H9 (cell line): ENCODE data around the gene CYFIP1. TPM values are rescaled to one million over a fixed set of nuclear protein-coding genes. Genes with fewer than 3 reads are reported as not detected.

ENCODE experiments used
- DNase-seq: peaks from one replicate; pipeline ENCODE4 v3.0.0-alpha.2; 2017
- H2AFZ ChIP-seq: one replicate; pipeline ENCODE4 v1.6.1; 2013; ENCODE audit warnings: mild to moderate bottlenecking, low read length, control low read depth, moderate library complexity
- H2AK5ac ChIP-seq: 2 replicates; pipeline ENCODE4 v1.6.1; 2013; ENCODE audit warnings: low read length, control low read depth, mixed read lengths; ENCODE audit not compliant: insufficient read length
- H2BK120ac ChIP-seq: one replicate; pipeline ENCODE4 v1.6.1; 2013; ENCODE audit warnings: low read depth, mild to moderate bottlenecking, low read length, control low read depth, inconsistent platforms; ENCODE audit not compliant: poor library complexity, severe bottlenecking
- H2BK12ac ChIP-seq: 2 replicates; pipeline ENCODE4 v1.6.1; 2013; ENCODE audit warnings: low read length, control low read depth, mixed read lengths, low read depth; ENCODE audit not compliant: insufficient read length
- H2BK15ac ChIP-seq: 2 replicates; pipeline ENCODE4 v1.6.1; 2013; ENCODE audit warnings: low read depth, low read length, control low read depth
- H2BK20ac ChIP-seq: one replicate; pipeline ENCODE4 v1.6.1; 2013; ENCODE audit warnings: low read depth, mild to moderate bottlenecking, low read length, control low read depth, inconsistent platforms; ENCODE audit not compliant: poor library complexity, severe bottlenecking
- H2BK5ac ChIP-seq: 2 replicates; pipeline ENCODE4 v1.6.1; 2013; ENCODE audit warnings: low read length, control low read depth, mixed read lengths; ENCODE audit not compliant: insufficient read length
- H3K14ac ChIP-seq: 2 replicates; pipeline ENCODE4 v1.6.1; 2013; ENCODE audit warnings: low read length, control low read depth; ENCODE audit not compliant: insufficient read depth
- H3K18ac ChIP-seq: 2 replicates; pipeline ENCODE4 v1.6.1; 2013; ENCODE audit warnings: low read depth, mild to moderate bottlenecking, mixed read lengths, low read length, control low read depth; ENCODE audit not compliant: insufficient read length
- H3K23ac ChIP-seq: 2 replicates; pipeline ENCODE4 v1.6.1; 2013; ENCODE audit warnings: low read length, control low read depth, mixed read lengths, low read depth; ENCODE audit not compliant: insufficient read length
- H3K23me2 ChIP-seq: 2 replicates; pipeline ENCODE4 v1.6.1; 2013; ENCODE audit warnings: low read depth, mild to moderate bottlenecking, mixed read lengths, low read length, control low read depth; ENCODE audit not compliant: insufficient read length, poor library complexity, severe bottlenecking
- H3K27ac ChIP-seq: 2 replicates; pipeline ENCODE4 v1.5.1; 2013; ENCODE audit warnings: low read length, control low read depth, mixed read lengths, low read depth; ENCODE audit not compliant: insufficient read length
- H3K27me3 ChIP-seq: 2 replicates; pipeline ENCODE4 v1.6.1; 2013; ENCODE audit warnings: low read length, control low read depth, inconsistent platforms; ENCODE audit not compliant: insufficient read depth
- H3K4ac ChIP-seq: 2 replicates; pipeline ENCODE4 v1.6.1; 2013; ENCODE audit warnings: low read depth, mild to moderate bottlenecking, control low read depth, inconsistent platforms, low read length, moderate library complexity
- H3K4me1 ChIP-seq: 2 replicates; pipeline ENCODE4 v1.6.1; 2013; ENCODE audit warnings: low read length, control low read depth, inconsistent platforms; ENCODE audit not compliant: insufficient read depth
- H3K4me2 ChIP-seq: 2 replicates; pipeline ENCODE4 v1.6.1; 2013; ENCODE audit warnings: low read length, control low read depth, mixed read lengths; ENCODE audit not compliant: insufficient read length, insufficient read depth
- H3K56ac ChIP-seq: 2 replicates; pipeline ENCODE4 v1.6.1; 2013; ENCODE audit warnings: low read depth, mild to moderate bottlenecking, mixed read lengths, low read length, control low read depth; ENCODE audit not compliant: insufficient read length
- H3K79me1 ChIP-seq: 2 replicates; pipeline ENCODE4 v1.6.1; 2013; ENCODE audit warnings: low read depth, mild to moderate bottlenecking, moderate library complexity, low read length, control low read depth, inconsistent platforms; ENCODE audit not compliant: insufficient read depth, poor library complexity, severe bottlenecking
- H3K79me2 ChIP-seq: 2 replicates; pipeline ENCODE4 v1.6.1; 2013; ENCODE audit warnings: low read length, control low read depth, inconsistent platforms; ENCODE audit not compliant: insufficient read depth
- H3K9ac ChIP-seq: 2 replicates; pipeline ENCODE4 v1.6.1; 2013; ENCODE audit warnings: low read length, control low read depth, mixed read lengths; ENCODE audit not compliant: insufficient read length; ENCODE audit errors: extremely low read depth
- H3K9me3 ChIP-seq: one replicate; pipeline ENCODE4 v1.6.1; 2013; ENCODE audit warnings: low read depth, low read length, inconsistent platforms; ENCODE audit not compliant: control insufficient read depth
- H3T11ph ChIP-seq: one replicate; pipeline ENCODE4 v1.6.1; 2013; ENCODE audit warnings: mild to moderate bottlenecking, low read length, control low read depth, inconsistent platforms
- H4K20me1 ChIP-seq: one replicate; pipeline ENCODE4 v1.6.1; 2013; ENCODE audit not compliant: control insufficient read depth, insufficient read length, insufficient read depth
- H4K5ac ChIP-seq: 2 replicates; pipeline ENCODE4 v1.6.1; 2013; ENCODE audit warnings: low read depth, mild to moderate bottlenecking, mixed read lengths, low read length, control low read depth; ENCODE audit not compliant: insufficient read length
- H4K8ac ChIP-seq: replicated peaks from 2 replicates; pipeline ENCODE4 v1.6.1; 2013; ENCODE audit warnings: low read length, control low read depth, mixed read lengths, low read depth; ENCODE audit not compliant: insufficient read length
- H4K91ac ChIP-seq: 2 replicates; pipeline ENCODE4 v1.6.1; 2013; ENCODE audit warnings: low read depth, mild to moderate bottlenecking, moderate library complexity, mixed read lengths, low read length, control low read depth; ENCODE audit not compliant: insufficient read length
- H3K27ac Mint-ChIP-seq, 3 experiments: 2 replicates in 2 of 3; 3 replicates in 1 of 3; pipeline ENCODE4 v1.8.0; 2020 to 2021; ENCODE audit warnings: mixed read lengths in 3 of 3, mild to moderate bottlenecking in 1 of 3, moderate library complexity in 1 of 3
- H3K27me3 Mint-ChIP-seq: 2 replicates; pipeline ENCODE4 v1.8.0; 2021; ENCODE audit warnings: low read depth, mild to moderate bottlenecking, moderate library complexity, mixed read lengths
- H3K36me3 Mint-ChIP-seq, 3 experiments: 2 replicates in 2 of 3; 3 replicates in 1 of 3; pipeline ENCODE4 v1.8.0; 2020 to 2021; ENCODE audit warnings: low read depth in 3 of 3, mixed read lengths in 3 of 3; ENCODE audit not compliant: insufficient read depth in 1 of 3
- H3K4me1 Mint-ChIP-seq, 2 experiments: 2 replicates each; pipeline ENCODE4 v1.8.0; 2020; ENCODE audit warnings: mixed read lengths in 2 of 2
- H3K4me3 Mint-ChIP-seq, 2 experiments: 2 replicates in 1 of 2; 3 replicates in 1 of 2; pipeline ENCODE4 v1.8.0; 2020 to 2021; ENCODE audit warnings: mild to moderate bottlenecking in 2 of 2, mixed read lengths in 2 of 2, moderate library complexity in 1 of 2
- H3K9me3 Mint-ChIP-seq, 2 experiments: 2 replicates in 1 of 2; 3 replicates in 1 of 2; pipeline ENCODE4 v1.8.0; 2020; ENCODE audit warnings: mild to moderate bottlenecking in 2 of 2, mixed read lengths in 2 of 2, moderate library complexity in 1 of 2
- WGBS: extraction: QIAGEN DNeasy Blood & Tissue Kit; methylation state at CpG from one replicate; pipeline ENCODE4 v1.1.7; 2013; ENCODE audit warnings: missing lambda C conversion rate, low lambda C conversion rate, mixed read lengths; ENCODE audit not compliant: insufficient read length; ENCODE audit errors: extremely low coverage; 5-methylcytosine and 5-hydroxymethylcytosine counted together
- total RNA-seq: library from RNA; stranded (reverse); gene quantifications from 2 replicates; pipeline ENCODE4 v1.2.1, GENCODE V29; 2021
- TF ChIP-seq, protein P1 (sequence below): fragments of 200-600 bp; sonication (generic); conservative IDR thresholded peaks from 3 replicates; pipeline ENCODE4 v1.8.0; 2021; ENCODE audit warnings: antibody characterized with exemption, mild to moderate bottlenecking

CYFIP1 gene
- total RNA-seq, 1 experiment from 2014 or later: 71.2 TPM

DNA sequence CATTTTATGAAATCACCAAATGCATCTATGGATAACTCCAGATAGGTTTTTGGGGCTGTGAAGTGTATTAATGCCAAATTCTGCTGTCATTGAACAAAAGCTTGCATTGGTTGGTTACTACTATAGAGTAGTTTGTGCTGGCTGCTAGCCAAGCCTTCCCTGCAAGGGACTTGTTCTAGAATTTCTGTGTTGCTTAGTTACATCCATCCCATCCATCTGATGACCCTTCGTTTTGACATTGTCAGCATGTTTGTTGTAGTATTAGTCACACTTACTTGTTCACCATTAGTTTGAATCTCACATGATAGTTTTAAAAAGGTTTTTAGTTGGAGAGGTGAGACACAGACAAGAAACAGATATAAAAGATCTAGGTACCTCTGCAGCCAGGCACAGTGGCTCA lies 148.7 kb downstream of the CYFIP1 start:
- Histone ChIP-seq H3K79me1 (no peaks in the 10 kb centered on the region), H4K5ac (no peak overlapping the region), H3K23me2 (no peaks in the 10 kb centered on the region), H4K91ac (no peak overlapping the region), H3K23ac (no peak overlapping the region), H2BK12ac (no peak overlapping the region), H3K56ac (no peak overlapping the region), H3K4me2 (no peak overlapping the region), H4K20me1 (no peaks in the 10 kb centered on the region), H3K9me3 (no peaks in the 10 kb centered on the region), H3K18ac (no peak overlapping the region), H3K27me3 (no peaks in the 10 kb centered on the region), H3K14ac (no peak overlapping the region), H3K79me2 (0 out of 2 replicates have a peak, but pooled peaks cover 2% of the 10 kb centered on the region), H2BK15ac (no peak overlapping the region), H3K4me1 (peaks cover 15% of the 10 kb centered on the region), H2BK5ac (no peak overlapping the region), H3T11ph (no peak overlapping the region), H2BK120ac (no peak overlapping the region), H2BK20ac (no peak overlapping the region), H3K9ac (no peak overlapping the region), H2AFZ (no peak overlapping the region), H3K4ac (no peak overlapping the region), H2AK5ac (no peak overlapping the region), H3K27ac (no peak overlapping the region), H4K8ac (no peak overlapping the region)
- Mint-ChIP-seq H3K27ac (0 out of 7 replicates have a peak overlapping the region, but pooled peaks of 1 of the 3 experiments have one; percentile 14), H3K9me3 (peaks cover 0 to 9% of the 10 kb centered on the region in 2 experiments; a peak in 2 of 5 replicates), H3K4me1 (peaks cover 45 to 55% of the 10 kb centered on the region in 2 experiments), H3K36me3 (peaks cover 3 to 23% (median 8%) of the 10 kb centered on the region in 3 experiments; a peak in 4 of 7 replicates), H3K4me3 (no peak overlapping the region), H3K27me3 (peaks cover 16% of the 10 kb centered on the region)
- WGBS: no CpG with 5 or more reads among the region's 1 CpG
- no peak for DNase-seq
- TF ChIP-seq, protein P1, sequence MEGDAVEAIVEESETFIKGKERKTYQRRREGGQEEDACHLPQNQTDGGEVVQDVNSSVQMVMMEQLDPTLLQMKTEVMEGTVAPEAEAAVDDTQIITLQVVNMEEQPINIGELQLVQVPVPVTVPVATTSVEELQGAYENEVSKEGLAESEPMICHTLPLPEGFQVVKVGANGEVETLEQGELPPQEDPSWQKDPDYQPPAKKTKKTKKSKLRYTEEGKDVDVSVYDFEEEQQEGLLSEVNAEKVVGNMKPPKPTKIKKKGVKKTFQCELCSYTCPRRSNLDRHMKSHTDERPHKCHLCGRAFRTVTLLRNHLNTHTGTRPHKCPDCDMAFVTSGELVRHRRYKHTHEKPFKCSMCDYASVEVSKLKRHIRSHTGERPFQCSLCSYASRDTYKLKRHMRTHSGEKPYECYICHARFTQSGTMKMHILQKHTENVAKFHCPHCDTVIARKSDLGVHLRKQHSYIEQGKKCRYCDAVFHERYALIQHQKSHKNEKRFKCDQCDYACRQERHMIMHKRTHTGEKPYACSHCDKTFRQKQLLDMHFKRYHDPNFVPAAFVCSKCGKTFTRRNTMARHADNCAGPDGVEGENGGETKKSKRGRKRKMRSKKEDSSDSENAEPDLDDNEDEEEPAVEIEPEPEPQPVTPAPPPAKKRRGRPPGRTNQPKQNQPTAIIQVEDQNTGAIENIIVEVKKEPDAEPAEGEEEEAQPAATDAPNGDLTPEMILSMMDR: no peak
